Suprapubic skin (tissue), 4 donors: ENCODE results near the gene STOX1. TPM values are rescaled to one million over a fixed set of nuclear protein-coding genes. Genes with fewer than 3 reads are reported as not detected.
"Not testable (repeated sequence)": the region's sequence is repeated elsewhere in the genome, so short reads cannot be mapped to it uniquely, and the experiment has no call there.

ENCODE experiments used
- DNase-seq, 2 donors: peaks; one replicate each; pipeline ENCODE4 v3.0.0-alpha.2; 2019; ENCODE audit warnings: low spot score in 2 of 2
- H3K27ac ChIP-seq: fragments of 200-600 bp; sonication (generic); one replicate; pipeline ENCODE4 v1.5.1; 2019
- H3K27me3 ChIP-seq: fragments of 200-600 bp; sonication (generic); one replicate; pipeline ENCODE4 v1.5.1; 2019
- H3K36me3 ChIP-seq: fragments of 200-600 bp; sonication (generic); one replicate; pipeline ENCODE4 v1.5.1; 2019
- H3K4me1 ChIP-seq: fragments of 200-600 bp; sonication (generic); one replicate; pipeline ENCODE4 v1.5.1; 2019
- H3K4me3 ChIP-seq: fragments of 200-600 bp; sonication (generic); one replicate; pipeline ENCODE4 v1.5.1; 2019; ENCODE audit warnings: mild to moderate bottlenecking
- H3K9me3 ChIP-seq: fragments of 200-600 bp; sonication (generic); one replicate; pipeline ENCODE4 v1.5.1; 2019
- EP300 ChIP-seq: sonication (generic); formaldehyde crosslinking; IDR thresholded peaks from one replicate; pipeline ENCODE4 v1.6.1; 2017; ENCODE audit warnings: antibody characterized with exemption
- POLR2A ChIP-seq, 2 donors: fragments of 450-650 bp; IDR thresholded peaks; one replicate each; pipeline ENCODE4 v1.6.1; 2017; ENCODE audit warnings: antibody characterized with exemption in 2 of 2, mild to moderate bottlenecking in 2 of 2, moderate library complexity in 2 of 2
- POLR2AphosphoS5 ChIP-seq, 3 donors: sonication (generic); formaldehyde crosslinking; IDR thresholded peaks; one replicate each; pipeline ENCODE4 v1.6.1; 2017; ENCODE audit warnings: antibody characterized with exemption in 3 of 3
- WGBS: methylation state at CpG from one replicate; pipeline ENCODE4 v1.1.5; 2018; 5-methylcytosine and 5-hydroxymethylcytosine counted together
- total RNA-seq, 4 donors: library from RNA; depleted of rRNA; stranded (reverse); fragments of >200 nt; gene quantifications; one replicate each; pipeline ENCODE4 v1.1.0, GENCODE V29; 2016
- TF ChIP-seq, protein P1 (sequence below), 2 donors: fragments of 200-600 bp in 1 of 2; fragments of 450-650 bp in 1 of 2; sonication (generic) in 1 of 2; IDR thresholded peaks; one replicate each; pipeline ENCODE4 v1.5.1; 2016 to 2019; ENCODE audit warnings: antibody characterized with exemption in 2 of 2, mild to moderate bottlenecking in 1 of 2, moderate library complexity in 1 of 2

Gene STOX1
- total RNA-seq, 4 donors from 2014 or later: 0.64 to 2.2 (median 1.4) TPM

DNA sequence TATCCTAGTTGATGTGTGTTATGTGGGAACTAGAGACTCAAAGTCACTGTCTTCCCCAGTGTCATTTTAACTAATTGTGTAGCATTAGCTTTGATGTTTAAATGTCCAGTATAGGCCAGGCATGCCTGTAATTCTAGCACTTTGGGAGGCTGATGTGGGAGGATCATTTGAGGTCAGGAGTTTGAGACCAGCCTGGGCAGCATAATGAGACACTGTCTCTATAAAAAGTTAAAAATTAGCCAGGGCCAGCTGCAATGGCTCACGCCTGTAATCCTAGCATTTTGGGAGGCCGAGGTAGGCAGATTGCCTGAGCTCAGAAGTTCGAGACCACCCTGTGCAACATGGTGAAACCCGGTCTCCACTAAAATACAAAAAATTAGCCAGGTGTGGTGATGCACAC, 98.2 kb downstream of the STOX1 start:
- Histone ChIP-seq H3K36me3 (peaks cover 48% of the 10 kb centered on the region), H3K9me3 (no peaks in the 10 kb centered on the region), H3K27me3 (no peaks in the 10 kb centered on the region), H3K27ac (no peak overlapping the region), H3K4me1 (peaks cover 5% of the 10 kb centered on the region), H3K4me3 (no peak overlapping the region)
- no peak for DNase-seq
- TF ChIP-seq POLR2AphosphoS5 (IDR thresholded peaks at IDR 0.05) (no peak), POLR2A (IDR thresholded peaks at IDR 0.05) (no peak), EP300 (no peak)
- TF ChIP-seq, protein P1, sequence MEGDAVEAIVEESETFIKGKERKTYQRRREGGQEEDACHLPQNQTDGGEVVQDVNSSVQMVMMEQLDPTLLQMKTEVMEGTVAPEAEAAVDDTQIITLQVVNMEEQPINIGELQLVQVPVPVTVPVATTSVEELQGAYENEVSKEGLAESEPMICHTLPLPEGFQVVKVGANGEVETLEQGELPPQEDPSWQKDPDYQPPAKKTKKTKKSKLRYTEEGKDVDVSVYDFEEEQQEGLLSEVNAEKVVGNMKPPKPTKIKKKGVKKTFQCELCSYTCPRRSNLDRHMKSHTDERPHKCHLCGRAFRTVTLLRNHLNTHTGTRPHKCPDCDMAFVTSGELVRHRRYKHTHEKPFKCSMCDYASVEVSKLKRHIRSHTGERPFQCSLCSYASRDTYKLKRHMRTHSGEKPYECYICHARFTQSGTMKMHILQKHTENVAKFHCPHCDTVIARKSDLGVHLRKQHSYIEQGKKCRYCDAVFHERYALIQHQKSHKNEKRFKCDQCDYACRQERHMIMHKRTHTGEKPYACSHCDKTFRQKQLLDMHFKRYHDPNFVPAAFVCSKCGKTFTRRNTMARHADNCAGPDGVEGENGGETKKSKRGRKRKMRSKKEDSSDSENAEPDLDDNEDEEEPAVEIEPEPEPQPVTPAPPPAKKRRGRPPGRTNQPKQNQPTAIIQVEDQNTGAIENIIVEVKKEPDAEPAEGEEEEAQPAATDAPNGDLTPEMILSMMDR (IDR thresholded peaks at IDR 0.05): no peak
- WGBS: 100% methylated on average over 4 of the region's 4 CpGs

DNA sequence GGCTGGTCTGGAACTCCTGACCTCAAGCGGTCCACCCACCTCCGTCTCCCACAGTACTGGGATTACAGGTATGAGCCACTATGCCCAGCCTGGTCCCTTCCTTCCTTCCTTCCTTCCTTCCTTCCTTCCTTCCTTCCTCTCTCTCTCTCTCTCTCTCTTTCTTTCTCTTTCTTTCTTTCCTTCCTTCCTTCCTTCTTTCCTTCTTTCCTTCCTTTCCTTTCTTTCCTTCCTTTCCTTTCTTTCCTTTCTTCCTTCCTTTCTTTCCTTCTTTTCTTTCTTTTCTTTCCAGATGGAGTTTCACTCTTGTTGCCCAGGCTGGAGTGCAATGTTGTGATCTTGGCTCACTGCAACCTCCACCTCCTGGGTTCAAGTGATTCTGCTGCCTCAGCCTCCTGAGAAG, 101.8 kb downstream of the STOX1 start:
- not testable (repeated sequence) for DNase-seq, H3K4me1 ChIP-seq, H3K4me3 ChIP-seq, H3K9me3 ChIP-seq, H3K27ac ChIP-seq, H3K27me3 ChIP-seq
- H3K36me3 ChIP-seq: peaks cover 38% of the 10 kb centered on the region
- 100% methylated on average over 2 of the region's 2 CpGs for WGBS

DNA sequence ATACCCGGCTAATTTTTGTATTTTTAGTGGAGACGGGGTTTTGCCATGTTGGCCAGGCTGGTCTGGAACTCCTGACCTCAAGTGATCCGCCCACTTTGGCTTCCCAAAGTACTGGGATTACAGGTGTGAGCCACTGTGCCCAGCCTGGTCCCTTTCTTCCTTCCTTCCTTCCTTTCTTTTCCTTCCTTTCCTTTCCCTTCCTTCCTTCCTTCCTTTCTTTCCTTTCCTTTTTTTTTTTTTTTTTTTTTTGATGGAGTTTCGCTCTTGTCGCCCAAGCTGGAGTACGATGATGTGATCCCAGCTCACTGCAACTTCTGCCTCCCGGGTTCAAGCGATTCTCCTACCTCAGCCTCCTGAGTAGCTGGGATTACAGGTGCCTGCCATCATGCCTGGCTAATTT, 102.6 kb downstream of the STOX1 start:
- H3K9me3 ChIP-seq, H3K4me3 ChIP-seq, DNase-seq, H3K27me3 ChIP-seq, H3K4me1 ChIP-seq, H3K27ac ChIP-seq: not testable (repeated sequence)
- H3K36me3 ChIP-seq: peaks cover 41% of the 10 kb centered on the region
- 93% methylated on average over 8 of the region's 8 CpGs for WGBS

DNA sequence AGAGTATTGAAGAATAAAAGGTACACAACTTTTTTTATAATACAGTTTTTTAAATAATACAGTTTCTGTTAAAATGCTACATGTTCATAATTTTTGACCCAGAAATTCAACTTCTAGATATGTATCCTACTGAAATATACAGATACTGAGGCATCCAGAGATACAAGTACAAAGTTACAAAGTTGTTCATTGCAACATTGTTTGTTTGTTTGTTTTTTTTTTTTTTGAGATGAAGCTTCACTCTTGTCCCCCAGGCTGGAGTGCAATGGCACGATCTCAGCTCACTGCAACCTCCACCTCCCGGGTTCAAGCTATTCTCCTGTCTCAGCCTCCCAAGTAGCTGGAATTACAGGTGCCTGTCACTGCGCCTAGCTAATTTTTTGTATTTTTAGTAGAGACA, 105.5 kb downstream of the STOX1 start:
- 94% methylated on average over 3 of the region's 3 CpGs for WGBS
- not testable (repeated sequence) for H3K4me3 ChIP-seq, H3K27me3 ChIP-seq, H3K9me3 ChIP-seq, DNase-seq, H3K27ac ChIP-seq, H3K4me1 ChIP-seq
- peaks cover 45% of the 10 kb centered on the region for H3K36me3 ChIP-seq

DNA sequence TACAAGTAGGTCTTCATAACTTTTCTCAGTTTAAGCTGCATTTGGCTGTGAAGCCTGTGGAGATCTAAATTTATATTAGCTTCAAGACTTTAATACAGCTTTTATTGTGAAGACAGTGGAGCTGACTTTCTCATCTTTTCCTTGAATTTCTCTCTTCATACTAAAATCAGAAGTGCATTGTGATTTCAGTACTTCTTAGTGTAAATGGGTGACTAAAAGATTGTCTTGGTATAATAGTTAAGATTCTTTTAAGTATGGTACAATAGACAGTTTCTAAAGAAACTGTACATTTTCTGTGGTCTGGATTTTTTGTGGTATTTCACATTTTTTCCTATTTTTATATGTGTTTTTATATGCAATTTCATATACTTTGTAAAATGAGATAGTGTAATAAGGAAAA, 107.7 kb downstream of the STOX1 start:
- H3K4me1 ChIP-seq: no peaks in the 10 kb centered on the region
- no peak overlapping the region for H3K27ac ChIP-seq
- H3K4me3 ChIP-seq: no peak overlapping the region
- DNase-seq: no peak
- no peaks in the 10 kb centered on the region for H3K27me3 ChIP-seq
- peaks cover 55% of the 10 kb centered on the region for H3K36me3 ChIP-seq
- H3K9me3 ChIP-seq: no peaks in the 10 kb centered on the region
- no peak for TF ChIP-seq POLR2AphosphoS5 (IDR thresholded peaks at IDR 0.05)
- TF ChIP-seq POLR2A (IDR thresholded peaks at IDR 0.05): no peak
- TF ChIP-seq EP300: no peak
- TF ChIP-seq, protein P1 (IDR thresholded peaks at IDR 0.05): no peak

DNA sequence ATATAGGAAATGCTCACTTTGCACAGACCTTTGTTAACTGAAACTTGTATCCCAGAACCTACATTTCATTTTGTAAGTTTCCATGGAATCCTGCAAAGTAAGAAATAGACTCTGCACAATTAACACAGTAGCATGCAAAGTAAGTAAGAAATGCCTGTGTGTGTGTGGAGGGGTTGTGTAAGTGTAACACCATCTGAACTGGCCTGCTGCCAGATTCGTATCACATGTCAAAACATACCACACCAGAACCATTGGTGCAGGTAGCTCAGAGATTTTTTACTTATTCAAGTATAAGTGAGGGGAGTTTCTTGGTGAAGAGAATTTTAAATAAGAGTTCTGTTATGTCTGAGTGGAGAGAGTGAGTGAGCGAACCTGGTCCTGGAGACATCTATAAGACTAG, 110.8 kb downstream of the STOX1 start:
- peaks cover 54% of the 10 kb centered on the region for H3K36me3 ChIP-seq
- 64% methylated on average over 2 of the region's 2 CpGs for WGBS

DNA sequence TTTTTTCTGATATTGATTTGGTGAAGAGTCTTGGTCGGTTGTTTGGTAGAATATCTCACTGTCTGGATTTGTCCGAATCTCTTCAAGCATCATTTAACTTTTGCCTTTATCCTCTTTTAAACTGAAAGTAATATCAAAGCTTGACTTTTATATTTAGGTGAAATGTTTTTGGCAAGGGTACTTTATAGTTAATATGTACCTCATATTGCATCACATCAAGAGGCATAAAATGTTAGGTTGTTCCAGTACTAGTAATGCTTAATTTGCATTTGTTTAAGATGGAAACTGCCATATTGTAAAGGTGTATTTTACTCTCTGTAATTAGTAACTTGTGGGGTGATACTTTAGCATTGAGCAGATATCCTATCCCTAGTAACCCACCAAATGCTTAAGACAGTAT, 111.6 kb downstream of the STOX1 start:
- TF ChIP-seq, protein P1 (IDR thresholded peaks at IDR 0.05): no peak
- no peak overlapping the region for H3K4me3 ChIP-seq
- DNase-seq: no peak
- H3K27ac ChIP-seq: no peak overlapping the region
- H3K9me3 ChIP-seq: no peaks in the 10 kb centered on the region
- H3K4me1 ChIP-seq: no peaks in the 10 kb centered on the region
- H3K36me3 ChIP-seq: peaks cover 59% of the 10 kb centered on the region
- 95% methylated on average over 2 of the region's 2 CpGs for WGBS
- no peaks in the 10 kb centered on the region for H3K27me3 ChIP-seq

More for the DNA sequence above, 110.8 kb downstream of the STOX1 start:
- TF ChIP-seq POLR2A (IDR thresholded peaks at IDR 0.05): no peak
- no peak for TF ChIP-seq POLR2AphosphoS5 (IDR thresholded peaks at IDR 0.05)
- TF ChIP-seq, protein P1 (IDR thresholded peaks at IDR 0.05): no peak
- TF ChIP-seq EP300: no peak
- Histone ChIP-seq H3K4me3 (no peak overlapping the region), H3K27ac (no peak overlapping the region), H3K4me1 (no peaks in the 10 kb centered on the region), H3K27me3 (no peaks in the 10 kb centered on the region), H3K9me3 (no peaks in the 10 kb centered on the region)
- no peak for DNase-seq

DNA sequence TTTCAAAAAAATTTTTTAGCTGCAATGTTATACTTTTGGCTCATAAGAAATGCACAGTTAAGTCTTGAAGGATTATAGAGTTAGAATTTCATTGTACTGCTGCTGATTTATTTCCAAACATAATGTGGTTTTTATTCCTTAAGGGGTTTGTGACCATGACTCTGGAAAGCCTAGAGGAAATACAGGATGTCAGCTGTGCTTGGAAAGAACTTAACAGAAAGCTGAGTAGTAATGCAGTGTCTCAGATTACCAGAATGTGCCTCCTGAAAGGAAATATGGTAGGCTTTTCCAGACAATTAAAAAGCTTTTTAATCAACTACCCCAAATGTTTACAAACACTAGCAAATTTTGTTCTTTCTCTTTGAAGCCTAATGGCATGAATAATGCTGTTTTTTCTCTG, 113.6 kb downstream of the STOX1 start:
- not testable (repeated sequence) for H3K9me3 ChIP-seq, DNase-seq, H3K4me3 ChIP-seq, H3K27me3 ChIP-seq, H3K4me1 ChIP-seq, H3K27ac ChIP-seq
- H3K36me3 ChIP-seq: peaks cover 65% of the 10 kb centered on the region
